Measurements from ENCODE around the gene CST7.

DNA sequence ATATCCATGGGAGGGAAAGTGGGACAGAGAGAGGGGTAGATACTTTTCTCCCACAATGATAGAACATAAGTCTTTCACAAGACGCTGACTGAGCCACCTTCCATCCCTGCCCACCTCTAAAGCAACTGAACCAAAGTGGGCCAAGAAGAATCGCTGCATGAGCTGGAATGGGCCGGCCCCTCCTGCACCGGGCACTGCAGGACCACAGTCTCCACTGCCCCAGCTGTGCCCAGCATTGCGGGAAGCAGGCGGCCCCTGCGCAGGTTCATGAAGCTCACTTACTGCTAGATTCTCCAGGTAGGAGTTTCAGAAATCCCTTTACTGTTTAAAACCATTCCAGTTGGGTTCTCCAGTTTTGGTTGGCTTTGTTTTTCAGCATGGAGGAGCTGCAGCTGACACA, 32.0 kb upstream of the CST7 start:
- TF ChIP-seq EZH2 (IDR thresholded peaks at IDR 0.05; ENCODE audit: low read length, unreplicated experiment) (no peak), EZH2phosphoT487 (IDR thresholded peaks at IDR 0.05; ENCODE audit: borderline replicate concordance, low read length) (no peak)
- TF ChIP-seq, protein P1, sequence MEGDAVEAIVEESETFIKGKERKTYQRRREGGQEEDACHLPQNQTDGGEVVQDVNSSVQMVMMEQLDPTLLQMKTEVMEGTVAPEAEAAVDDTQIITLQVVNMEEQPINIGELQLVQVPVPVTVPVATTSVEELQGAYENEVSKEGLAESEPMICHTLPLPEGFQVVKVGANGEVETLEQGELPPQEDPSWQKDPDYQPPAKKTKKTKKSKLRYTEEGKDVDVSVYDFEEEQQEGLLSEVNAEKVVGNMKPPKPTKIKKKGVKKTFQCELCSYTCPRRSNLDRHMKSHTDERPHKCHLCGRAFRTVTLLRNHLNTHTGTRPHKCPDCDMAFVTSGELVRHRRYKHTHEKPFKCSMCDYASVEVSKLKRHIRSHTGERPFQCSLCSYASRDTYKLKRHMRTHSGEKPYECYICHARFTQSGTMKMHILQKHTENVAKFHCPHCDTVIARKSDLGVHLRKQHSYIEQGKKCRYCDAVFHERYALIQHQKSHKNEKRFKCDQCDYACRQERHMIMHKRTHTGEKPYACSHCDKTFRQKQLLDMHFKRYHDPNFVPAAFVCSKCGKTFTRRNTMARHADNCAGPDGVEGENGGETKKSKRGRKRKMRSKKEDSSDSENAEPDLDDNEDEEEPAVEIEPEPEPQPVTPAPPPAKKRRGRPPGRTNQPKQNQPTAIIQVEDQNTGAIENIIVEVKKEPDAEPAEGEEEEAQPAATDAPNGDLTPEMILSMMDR (conservative IDR thresholded peaks at IDR 0.05; ENCODE audit: low read depth, low read length), result no peak
